ENCODE measurements around the gene PRR35. TPM values are rescaled to one million over a fixed set of nuclear protein-coding genes. Genes with fewer than 3 reads are reported as not detected.

Gene PRR35
- total RNA-seq, 1 experiment from 2014 or later: not detected

DNA sequence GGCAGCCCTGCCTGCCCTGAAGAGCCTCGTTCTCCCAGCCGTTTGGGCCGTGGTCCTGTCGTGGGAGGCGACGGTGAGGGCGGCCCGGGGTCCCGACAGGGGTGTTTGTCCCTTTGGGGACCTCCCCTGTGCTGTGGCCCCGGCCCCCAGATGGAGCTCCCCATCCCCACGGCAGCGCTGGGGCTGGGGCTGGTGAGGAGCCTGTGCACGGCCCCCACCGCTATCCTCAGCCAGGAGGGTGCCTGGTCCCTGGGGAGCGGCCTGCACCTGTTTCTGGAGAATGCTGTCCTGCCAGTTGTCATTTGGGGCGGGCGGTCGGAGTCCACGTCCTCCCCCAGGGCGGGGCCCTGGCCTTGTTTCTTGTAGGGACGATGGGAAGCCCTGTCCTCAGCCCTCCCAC lies 26.1 kb upstream of the PRR35 start:
- Mint-ChIP-seq H3K27me3 (ENCODE audit: unreplicated experiment) (no peaks in the 10 kb centered on the region), H3K4me3 (ENCODE audit: low read depth, unreplicated experiment) (peak overlapping the region; percentile 59), H3K4me1 (ENCODE audit: low read depth, unreplicated experiment) (peaks cover 22% of the 10 kb centered on the region), H3K9me3 (ENCODE audit: low read depth, unreplicated experiment) (no peaks in the 10 kb centered on the region), H3K27ac (ENCODE audit: unreplicated experiment) (no peak overlapping the region), H3K36me3 (ENCODE audit: insufficient read depth, unreplicated experiment) (peaks cover 65% of the 10 kb centered on the region)
- TF ChIP-seq CTCF (IDR thresholded peaks at IDR 0.05; ENCODE audit: unreplicated experiment): no peak
- BruUV-seq (replicated peaks): no TSS peak
- intact Hi-C loops (cut with micrococcal nuclease; ENCODE audit: unreplicated experiment): no loop called here
- CTCF ChIA-PET: interaction anchor here (0.6 to 1.2 kb wide), 4 partner anchors 14 to 197 kb away, joined by 3 read pairs; no protein-coding TSS in a partner anchor
- DNase-seq: peak; percentile 81

DNA sequence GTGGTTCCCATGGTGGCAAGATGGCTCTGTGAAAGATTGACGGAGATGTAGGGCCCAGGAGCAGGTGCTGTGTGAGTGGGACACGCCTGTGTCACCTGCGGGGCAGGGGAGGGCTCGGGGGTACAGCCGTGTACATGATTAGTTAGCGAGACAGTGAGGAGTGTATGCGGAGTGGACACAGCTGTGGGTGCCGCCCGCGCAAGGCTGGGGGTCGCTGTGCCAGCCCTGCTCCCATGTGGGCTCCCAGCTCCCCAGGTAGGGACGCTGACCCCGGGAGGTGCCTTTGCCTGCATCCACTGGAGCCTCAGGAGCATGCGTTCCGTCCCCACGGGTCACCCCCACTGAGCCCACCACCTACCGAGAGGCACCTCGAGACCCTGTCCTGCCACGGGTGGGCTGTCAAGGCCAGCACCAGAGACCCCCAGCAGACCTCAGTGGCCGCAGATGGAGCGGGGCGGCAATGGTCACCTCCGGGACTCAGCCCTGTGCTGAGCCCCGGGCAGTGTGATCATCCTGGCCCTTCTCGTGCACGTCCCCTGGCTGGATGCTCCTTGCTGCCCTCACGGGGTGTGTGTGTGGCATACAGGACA lies 25.2 kb upstream of the PRR35 start:
- peaks cover 14% of the 10 kb centered on the region for H3K4me1 Mint-ChIP-seq (ENCODE audit: low read depth, unreplicated experiment)
- no peaks in the 10 kb centered on the region for H3K27me3 Mint-ChIP-seq (ENCODE audit: unreplicated experiment)
- peaks cover 58% of the 10 kb centered on the region for H3K36me3 Mint-ChIP-seq (ENCODE audit: insufficient read depth, unreplicated experiment)
- H3K9me3 Mint-ChIP-seq (ENCODE audit: low read depth, unreplicated experiment): no peaks in the 10 kb centered on the region
- H3K4me3 Mint-ChIP-seq (ENCODE audit: low read depth, unreplicated experiment): peak overlapping the region; percentile 49
- no peak for TF ChIP-seq CTCF (IDR thresholded peaks at IDR 0.05; ENCODE audit: unreplicated experiment)
- intact Hi-C loops (cut with micrococcal nuclease; ENCODE audit: unreplicated experiment): no loop called here
- H3K27ac Mint-ChIP-seq (ENCODE audit: unreplicated experiment): no peak overlapping the region
- CTCF ChIA-PET: interaction anchor here (1.2 kb wide), 1 partner anchor 54 kb away, joined by 3 read pairs; no protein-coding TSS in a partner anchor
- no peak for DNase-seq
- BruUV-seq (replicated peaks): no TSS peak

DNA sequence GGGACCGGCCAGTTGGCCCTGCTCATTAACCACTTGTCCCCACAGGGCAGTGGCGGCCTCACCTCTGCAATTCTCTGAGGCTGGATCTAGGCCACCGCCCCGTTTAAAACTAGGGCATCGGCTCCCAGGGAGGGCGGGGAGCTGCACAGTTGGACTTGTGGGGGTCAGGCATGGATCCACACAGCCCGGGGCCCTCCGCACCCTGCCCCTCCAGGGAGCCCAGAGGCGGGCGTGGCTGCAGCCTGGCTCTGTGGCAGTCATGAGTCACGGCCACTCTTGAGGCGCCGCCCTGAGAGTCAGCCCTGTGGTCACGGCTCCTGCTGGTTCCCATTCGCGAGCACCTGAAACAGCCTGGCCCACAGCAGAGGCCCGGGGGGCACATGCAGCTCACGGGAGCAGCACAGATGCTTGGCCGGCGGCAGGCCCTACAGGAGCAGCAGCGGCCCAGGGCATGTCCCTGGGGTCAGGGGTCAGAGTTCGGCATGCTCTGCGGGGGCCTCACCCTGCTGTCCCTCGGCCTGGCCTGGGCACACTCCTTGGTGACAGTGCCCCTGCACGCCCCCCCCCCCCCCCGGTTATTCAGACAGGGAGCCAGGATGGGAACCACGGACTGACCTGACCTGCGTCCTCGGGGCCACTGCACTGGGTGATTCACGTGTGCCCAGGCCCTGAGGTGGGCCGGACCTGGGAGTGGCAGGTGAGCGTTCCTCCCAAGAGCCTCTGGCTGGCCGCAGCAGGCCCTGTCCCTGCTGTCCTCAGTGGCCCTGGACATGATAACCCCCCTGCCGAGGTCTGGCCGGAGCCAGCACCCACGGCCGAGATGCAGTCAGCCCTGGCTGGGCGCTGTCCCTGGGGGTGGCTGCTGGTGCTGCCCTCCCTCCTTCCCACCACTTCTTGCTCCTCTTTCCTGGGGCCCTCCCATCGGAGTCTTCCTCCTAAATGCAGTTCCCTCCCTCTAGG lies 24.5 kb upstream of the PRR35 start:
- Mint-ChIP-seq H3K27me3 (ENCODE audit: unreplicated experiment) (no peaks in the 10 kb centered on the region), H3K4me1 (ENCODE audit: low read depth, unreplicated experiment) (peaks cover 8% of the 10 kb centered on the region), H3K4me3 (ENCODE audit: low read depth, unreplicated experiment) (peak overlapping the region; percentile 49), H3K36me3 (ENCODE audit: insufficient read depth, unreplicated experiment) (peaks cover 52% of the 10 kb centered on the region), H3K27ac (ENCODE audit: unreplicated experiment) (no peak overlapping the region), H3K9me3 (ENCODE audit: low read depth, unreplicated experiment) (no peaks in the 10 kb centered on the region)
- intact Hi-C loops (cut with micrococcal nuclease; ENCODE audit: unreplicated experiment): no loop called here
- CTCF ChIA-PET: no interaction called here
- no TSS peak for BruUV-seq (replicated peaks)
- TF ChIP-seq CTCF (IDR thresholded peaks at IDR 0.05; ENCODE audit: unreplicated experiment): no peak
- DNase-seq: peak; percentile 88

DNA sequence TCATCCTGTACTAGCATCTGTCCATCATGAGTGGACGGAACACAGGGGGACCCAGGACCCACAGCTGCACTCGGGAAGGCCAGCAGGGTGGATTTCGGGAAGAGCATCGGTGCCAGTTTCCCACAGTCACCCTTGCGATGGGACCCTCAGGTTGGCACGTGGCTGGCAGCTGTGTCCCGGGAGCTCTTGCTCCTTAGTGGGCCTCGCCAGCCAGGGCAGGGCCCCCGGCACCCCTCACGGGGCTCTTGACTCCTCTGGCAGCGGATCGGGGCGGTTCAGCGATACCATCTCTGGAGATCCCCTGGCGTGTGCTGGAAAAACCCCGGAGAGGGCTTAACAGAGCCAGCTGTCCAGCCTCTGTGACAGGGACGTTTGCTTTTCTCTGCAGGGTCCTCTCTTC lies 23.4 kb upstream of the PRR35 start:
- Mint-ChIP-seq H3K4me3 (ENCODE audit: low read depth, unreplicated experiment) (peak overlapping the region; percentile 49), H3K27me3 (ENCODE audit: unreplicated experiment) (no peaks in the 10 kb centered on the region), H3K4me1 (ENCODE audit: low read depth, unreplicated experiment) (peaks cover 8% of the 10 kb centered on the region), H3K36me3 (ENCODE audit: insufficient read depth, unreplicated experiment) (peaks cover 55% of the 10 kb centered on the region), H3K9me3 (ENCODE audit: low read depth, unreplicated experiment) (no peaks in the 10 kb centered on the region), H3K27ac (ENCODE audit: unreplicated experiment) (no peak overlapping the region)
- CTCF ChIA-PET: no interaction called here
- DNase-seq: no peak
- no TSS peak for BruUV-seq (replicated peaks)
- intact Hi-C loops (cut with micrococcal nuclease; ENCODE audit: unreplicated experiment): no loop called here
- TF ChIP-seq CTCF (IDR thresholded peaks at IDR 0.05; ENCODE audit: unreplicated experiment): no peak

Data from Calu3 (cell line).